Activated CD4-positive, alpha-beta T cell treated with anti-CD3 and anti-CD28 coated beads, Interleukin-2, amount 10 ng/mL, durations not matched to agents 24 days and 14 days (primary cell): ENCODE data around the gene RELT. TPM values are rescaled to one million over a fixed set of nuclear protein-coding genes. Genes with fewer than 3 reads are reported as not detected.
A peak's percentile ranks its signal among the peaks of the same experiment; 100 is the strongest.

Source experiments
- DNase-seq: peaks from one replicate; pipeline ENCODE4 v3.0.0; 2022
- H3K27ac Mint-ChIP-seq: one replicate; pipeline ENCODE4 v1.8.0; 2022; ENCODE audit warnings: mild to moderate bottlenecking, mixed read lengths
- H3K27me3 Mint-ChIP-seq: one replicate; pipeline ENCODE4 v1.8.0; 2022; ENCODE audit warnings: mixed read lengths
- H3K36me3 Mint-ChIP-seq: one replicate; pipeline ENCODE4 v1.8.0; 2022; ENCODE audit warnings: low read depth, mild to moderate bottlenecking, mixed read lengths
- H3K4me1 Mint-ChIP-seq: one replicate; pipeline ENCODE4 v1.8.0; 2021; ENCODE audit warnings: mixed read lengths
- H3K4me3 Mint-ChIP-seq: one replicate; pipeline ENCODE4 v1.8.0; 2022; ENCODE audit warnings: mild to moderate bottlenecking, moderate library complexity, mixed read lengths
- H3K9me3 Mint-ChIP-seq: one replicate; pipeline ENCODE4 v1.8.0; 2021; ENCODE audit warnings: mixed read lengths
- intact Hi-C: fragments of 100-400 bp; cut with micrococcal nuclease; formaldehyde crosslinking; loops from one replicate; pipeline ENCODE4 v1.15.1; 2023
- total RNA-seq: library from RNA; stranded (reverse); gene quantifications from 2 replicates; pipeline ENCODE4 v1.2.3, GENCODE V29; 2022

RELT gene
- total RNA-seq, 1 donor from 2014 or later: 35.0 TPM

DNA sequence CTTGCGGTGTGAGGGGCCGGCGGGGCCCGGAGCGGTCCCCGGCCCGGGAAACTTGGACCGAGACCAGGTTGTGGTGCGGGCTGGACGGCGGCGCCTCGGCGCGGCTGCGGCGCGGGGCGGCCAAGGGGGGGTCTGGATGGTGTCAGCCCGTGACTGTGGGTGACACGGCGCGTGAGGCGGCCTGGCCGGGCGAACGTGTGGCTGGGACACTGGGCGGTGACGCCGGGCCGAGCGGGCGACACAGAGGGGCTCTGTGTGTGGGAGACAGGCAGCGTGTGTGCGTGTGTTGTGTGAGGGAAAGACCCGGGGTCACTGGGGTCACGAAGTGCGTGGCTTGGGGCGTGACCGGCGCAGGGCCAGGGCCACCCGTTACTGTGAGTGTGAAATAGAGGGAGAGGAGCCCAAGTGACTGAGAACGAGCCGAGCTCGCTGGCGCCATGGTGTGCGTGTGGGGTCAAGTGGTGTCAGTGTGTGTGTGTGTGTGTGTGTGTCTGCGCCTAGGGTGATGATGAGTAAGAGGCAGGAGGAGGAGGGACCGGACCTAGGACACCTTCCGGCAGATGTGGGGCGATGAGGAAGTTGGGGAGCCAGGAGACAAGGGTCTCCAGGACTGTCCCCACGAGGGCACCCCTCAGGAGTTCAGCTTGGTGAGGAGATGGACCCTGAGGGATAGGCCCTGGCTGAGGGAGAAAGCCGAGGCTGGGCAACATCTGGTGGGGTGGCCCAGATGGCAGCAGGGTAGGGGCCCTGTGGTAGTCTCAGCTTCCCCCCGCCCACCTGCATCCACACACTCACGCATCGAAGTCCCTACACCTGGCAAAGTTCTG lies 817 bp downstream of the RELT start:
- Mint-ChIP-seq H3K27ac (peak overlapping the region; percentile 95), H3K9me3 (no peaks in the 10 kb centered on the region), H3K4me3 (peak overlapping the region; percentile 94), H3K36me3 (peaks cover 12% of the 10 kb centered on the region), H3K4me1 (peaks cover 35% of the 10 kb centered on the region), H3K27me3 (no peaks in the 10 kb centered on the region)
- intact Hi-C loops: loop anchor here (1.0 to 5.0 kb wide), 4 partner anchors 26 to 606 kb away; partner anchors contain the start of genes ARHGEF17, FAM168A and UCP2
- DNase-seq: peak; percentile 89

DNA sequence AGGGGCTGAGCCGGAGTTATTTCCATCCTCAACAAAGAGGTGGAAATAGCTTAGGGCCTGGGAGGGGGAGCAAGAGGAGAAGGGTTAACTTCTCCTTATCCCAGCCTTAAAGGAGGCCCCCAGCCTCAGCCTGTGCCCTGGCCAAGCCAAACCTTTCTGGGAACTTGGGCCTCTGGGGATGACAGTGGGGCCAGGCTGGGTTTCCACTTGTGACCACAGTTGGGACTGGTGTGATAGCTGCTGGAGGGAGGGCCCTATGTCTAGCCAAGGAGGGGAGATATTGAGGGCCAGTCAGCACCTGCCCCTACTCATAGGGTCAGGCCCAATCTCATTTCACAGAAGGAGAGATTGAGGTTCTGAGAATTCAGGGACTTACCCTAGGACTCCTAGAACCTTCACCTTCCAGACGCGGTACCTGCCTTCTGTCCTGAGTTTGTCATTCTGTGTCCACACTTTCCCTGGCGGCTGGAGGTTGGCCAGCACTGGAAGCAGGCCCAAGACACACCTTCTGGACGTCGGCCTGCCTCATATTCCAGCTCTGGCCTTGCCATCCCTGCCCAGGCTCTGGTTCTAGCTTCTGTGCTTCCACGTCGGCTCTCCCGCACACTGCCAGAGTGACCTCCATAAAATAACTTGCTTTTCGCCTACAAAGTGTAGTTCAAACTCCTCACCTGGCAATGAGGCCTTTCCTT lies 3.1 kb downstream of the RELT start:
- peaks cover 12% of the 10 kb centered on the region for H3K36me3 Mint-ChIP-seq
- no peak overlapping the region for H3K4me3 Mint-ChIP-seq
- no peak overlapping the region for H3K27ac Mint-ChIP-seq
- no peak for DNase-seq
- peaks cover 53% of the 10 kb centered on the region for H3K4me1 Mint-ChIP-seq
- H3K27me3 Mint-ChIP-seq: no peaks in the 10 kb centered on the region
- intact Hi-C loops: loop anchor here (5.0 kb wide), 1 partner anchor 72 kb away; the partner anchor contains the start of gene ARHGEF17
- H3K9me3 Mint-ChIP-seq: no peaks in the 10 kb centered on the region

DNA sequence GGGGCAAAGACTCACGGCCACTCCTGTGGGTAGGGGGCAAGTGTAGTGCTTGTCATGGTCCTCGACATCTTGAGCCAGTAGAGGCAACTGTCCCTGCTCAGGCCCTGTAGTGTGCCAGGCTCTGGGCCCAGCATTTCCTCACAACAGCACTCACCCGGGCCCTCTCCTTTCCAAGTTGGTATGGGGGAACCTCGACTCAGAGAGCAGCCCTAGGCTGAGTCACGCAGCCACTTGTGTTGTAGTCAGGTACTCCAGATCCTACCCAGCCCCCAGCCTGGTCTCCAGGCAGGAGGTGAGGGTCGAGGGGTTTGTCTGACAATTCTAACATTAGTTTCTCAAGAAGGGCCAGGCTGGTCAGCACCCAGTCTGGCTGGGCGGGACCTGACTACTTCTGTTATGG lies 4.1 kb downstream of the RELT start:
- intact Hi-C loops: no loop called here
- no peak overlapping the region for H3K27ac Mint-ChIP-seq
- peaks cover 62% of the 10 kb centered on the region for H3K4me1 Mint-ChIP-seq
- H3K4me3 Mint-ChIP-seq: no peak overlapping the region
- H3K9me3 Mint-ChIP-seq: no peaks in the 10 kb centered on the region
- no peaks in the 10 kb centered on the region for H3K27me3 Mint-ChIP-seq
- no peak for DNase-seq
- peaks cover 16% of the 10 kb centered on the region for H3K36me3 Mint-ChIP-seq

DNA sequence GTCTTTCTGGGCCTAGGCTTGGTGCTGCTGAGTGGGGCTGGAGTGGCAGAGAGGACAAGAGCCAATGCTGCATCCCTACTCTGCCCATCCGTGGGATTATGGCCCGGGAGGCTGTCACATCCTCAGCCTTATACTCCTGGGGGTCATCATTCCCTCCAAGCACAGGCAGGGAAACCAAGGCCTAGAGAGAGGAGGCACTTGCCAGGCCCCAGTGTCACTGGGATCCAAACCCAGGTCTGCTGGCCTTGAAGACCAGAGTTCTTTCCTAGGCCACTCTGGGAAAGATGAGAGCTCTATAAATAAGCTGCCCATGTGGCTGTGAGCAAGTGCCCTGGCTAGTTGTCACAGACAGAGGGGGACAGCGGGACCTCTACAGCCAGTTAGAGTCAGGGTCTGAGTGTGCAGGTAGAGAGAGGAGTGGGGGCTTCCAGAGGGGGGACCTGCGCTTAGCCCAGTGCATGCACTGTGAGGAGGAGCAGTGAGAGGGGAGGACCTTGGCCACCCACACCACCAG lies 4.8 kb downstream of the RELT start:
- H3K27ac Mint-ChIP-seq: peak overlapping the region; percentile 37
- intact Hi-C loops: no loop called here
- no peak for DNase-seq
- no peaks in the 10 kb centered on the region for H3K27me3 Mint-ChIP-seq
- H3K9me3 Mint-ChIP-seq: no peaks in the 10 kb centered on the region
- H3K4me3 Mint-ChIP-seq: no peak overlapping the region
- H3K36me3 Mint-ChIP-seq: peaks cover 16% of the 10 kb centered on the region
- peaks cover 62% of the 10 kb centered on the region for H3K4me1 Mint-ChIP-seq

DNA sequence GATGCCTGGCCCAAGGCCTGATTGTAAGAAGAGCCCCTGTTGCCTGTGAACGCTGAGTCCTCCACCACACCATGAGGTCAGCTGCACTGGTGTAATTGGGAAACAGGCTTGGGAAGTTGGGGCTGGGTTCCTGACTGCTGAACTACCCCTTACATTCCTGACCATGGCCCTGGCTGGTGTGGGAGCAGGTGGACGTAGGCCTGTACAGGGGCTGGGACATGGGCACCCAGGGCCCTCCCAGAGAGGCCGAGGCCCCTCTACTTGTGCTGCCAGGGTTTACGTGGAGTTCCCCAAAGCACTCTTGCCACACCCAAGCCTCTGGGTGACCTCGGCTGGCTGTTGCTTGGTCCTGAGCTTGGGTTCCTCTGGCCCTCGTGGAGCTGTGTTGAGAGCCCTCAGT lies 5.4 kb downstream of the RELT start:
- Mint-ChIP-seq H3K4me3 (no peak overlapping the region), H3K4me1 (peaks cover 68% of the 10 kb centered on the region), H3K27me3 (no peaks in the 10 kb centered on the region), H3K9me3 (no peaks in the 10 kb centered on the region), H3K36me3 (peaks cover 16% of the 10 kb centered on the region), H3K27ac (no peak overlapping the region)
- no peak for DNase-seq
- intact Hi-C loops: no loop called here

DNA sequence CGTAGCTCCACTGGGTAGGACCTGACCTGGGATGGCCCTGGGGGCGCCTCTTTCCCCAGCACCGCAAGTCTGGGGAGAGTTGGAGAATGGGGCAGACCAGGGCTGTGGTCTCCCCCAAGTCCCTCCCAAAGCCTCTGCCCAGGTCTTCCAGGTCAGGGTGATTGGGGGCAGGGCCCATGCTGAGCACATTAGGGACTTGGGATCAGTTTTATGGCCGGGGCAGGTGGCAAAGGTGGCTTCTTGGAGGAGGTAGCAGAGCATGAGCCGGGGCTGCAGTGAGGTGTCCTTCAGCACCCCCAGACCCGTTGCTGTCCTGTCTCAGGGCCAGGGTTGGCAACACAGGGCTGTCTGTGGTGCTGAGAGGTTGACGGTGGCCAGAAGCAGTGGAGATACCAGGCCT lies 6.0 kb downstream of the RELT start:
- Mint-ChIP-seq H3K27ac (no peak overlapping the region), H3K4me1 (peaks cover 67% of the 10 kb centered on the region), H3K4me3 (no peak overlapping the region), H3K27me3 (no peaks in the 10 kb centered on the region), H3K36me3 (peaks cover 12% of the 10 kb centered on the region), H3K9me3 (no peaks in the 10 kb centered on the region)
- DNase-seq: no peak
- intact Hi-C loops: no loop called here

DNA sequence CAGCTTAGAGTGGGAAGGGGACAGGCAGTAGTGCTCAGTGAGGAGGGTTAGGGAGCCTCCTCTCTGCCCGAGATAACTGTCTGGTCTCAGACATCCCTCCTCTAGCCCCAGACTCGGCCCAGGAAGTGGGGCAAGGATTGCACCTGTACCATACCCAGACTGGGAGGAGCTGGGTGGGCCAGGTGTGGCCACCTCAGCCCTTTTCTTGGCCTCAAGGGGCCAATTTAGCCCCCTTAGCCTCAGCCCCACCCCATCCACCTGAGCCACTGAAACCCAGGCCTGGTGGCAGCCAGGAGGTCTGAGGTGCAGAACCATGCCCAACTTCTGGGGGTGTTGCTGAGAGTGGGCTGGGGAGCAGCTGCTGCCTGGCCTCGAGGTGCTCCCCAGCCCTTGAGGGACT lies 6.5 kb downstream of the RELT start:
- H3K27me3 Mint-ChIP-seq: no peaks in the 10 kb centered on the region
- peaks cover 11% of the 10 kb centered on the region for H3K36me3 Mint-ChIP-seq
- no peaks in the 10 kb centered on the region for H3K9me3 Mint-ChIP-seq
- peak overlapping the region; percentile 25 for H3K27ac Mint-ChIP-seq
- intact Hi-C loops: no loop called here
- H3K4me3 Mint-ChIP-seq: no peak overlapping the region
- DNase-seq: no peak
- peaks cover 65% of the 10 kb centered on the region for H3K4me1 Mint-ChIP-seq

DNA sequence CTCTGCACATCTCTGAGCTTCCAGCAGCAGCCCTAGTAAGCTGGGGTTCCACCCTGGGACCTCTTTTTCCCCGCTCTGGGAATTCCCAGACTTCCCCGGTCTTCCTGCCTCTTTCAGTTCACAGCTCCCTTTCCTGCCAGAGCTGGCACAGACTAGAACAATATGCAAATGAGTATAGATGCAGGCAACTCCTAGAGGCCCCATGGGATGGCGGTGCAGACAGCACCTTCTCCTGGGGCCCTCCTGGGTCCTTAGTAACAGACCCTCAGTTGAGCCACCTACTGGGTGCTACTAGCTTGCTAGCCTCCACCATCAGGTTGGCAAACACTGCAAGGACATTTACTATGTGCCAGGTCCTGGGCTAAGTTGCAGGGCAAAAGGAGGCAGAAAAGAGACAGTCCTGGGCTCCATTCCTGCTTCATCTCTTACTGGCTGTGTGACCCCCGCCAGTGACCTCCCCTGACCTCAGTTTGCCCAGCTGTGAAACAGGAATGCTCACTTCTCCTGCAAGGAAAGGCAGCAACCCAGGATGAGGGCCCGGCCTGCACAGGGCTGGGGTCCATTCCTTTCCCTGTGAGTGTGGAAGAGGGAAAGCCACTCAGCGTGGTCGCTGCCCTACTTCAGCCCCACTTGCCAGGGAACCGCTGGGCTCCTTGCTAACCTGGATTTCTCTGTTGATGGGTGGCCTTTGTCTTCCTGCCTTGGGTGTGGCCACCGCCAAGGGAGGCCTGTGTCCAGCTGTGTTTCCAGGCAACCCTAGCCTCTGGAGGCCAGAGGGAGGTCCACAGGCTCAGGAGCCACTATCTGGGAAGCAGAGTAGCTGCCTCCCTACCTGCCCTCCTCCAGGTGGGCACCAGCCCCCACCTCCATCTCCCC lies 7.3 kb downstream of the RELT start:
- peaks cover 9% of the 10 kb centered on the region for H3K36me3 Mint-ChIP-seq
- H3K4me3 Mint-ChIP-seq: peak overlapping the region; percentile 59
- H3K27me3 Mint-ChIP-seq: no peaks in the 10 kb centered on the region
- DNase-seq: no peak
- no peaks in the 10 kb centered on the region for H3K9me3 Mint-ChIP-seq
- peak overlapping the region; percentile 75 for H3K27ac Mint-ChIP-seq
- intact Hi-C loops: no loop called here
- peaks cover 58% of the 10 kb centered on the region for H3K4me1 Mint-ChIP-seq

DNA sequence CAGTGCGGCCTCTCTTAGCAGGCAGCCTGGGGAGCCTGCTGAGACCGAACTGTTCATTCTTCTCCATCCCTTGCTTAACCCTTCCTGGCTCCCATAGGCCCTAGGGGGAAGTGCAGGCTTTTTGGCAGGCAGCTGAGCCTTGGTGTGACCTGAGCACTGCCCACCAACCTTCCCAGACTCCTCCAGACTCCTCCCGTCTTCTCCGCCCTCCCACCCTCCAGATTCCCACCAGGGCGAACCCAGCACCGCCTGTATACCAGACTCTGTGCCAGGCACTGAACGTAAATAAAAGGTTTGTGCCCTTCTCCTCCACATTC lies 7.9 kb downstream of the RELT start:
- intact Hi-C loops: no loop called here
- Mint-ChIP-seq H3K27ac (peak overlapping the region; percentile 75), H3K36me3 (peaks cover 6% of the 10 kb centered on the region), H3K4me1 (peaks cover 57% of the 10 kb centered on the region), H3K9me3 (no peaks in the 10 kb centered on the region), H3K4me3 (peak overlapping the region; percentile 59), H3K27me3 (no peaks in the 10 kb centered on the region)
- no peak for DNase-seq

DNA sequence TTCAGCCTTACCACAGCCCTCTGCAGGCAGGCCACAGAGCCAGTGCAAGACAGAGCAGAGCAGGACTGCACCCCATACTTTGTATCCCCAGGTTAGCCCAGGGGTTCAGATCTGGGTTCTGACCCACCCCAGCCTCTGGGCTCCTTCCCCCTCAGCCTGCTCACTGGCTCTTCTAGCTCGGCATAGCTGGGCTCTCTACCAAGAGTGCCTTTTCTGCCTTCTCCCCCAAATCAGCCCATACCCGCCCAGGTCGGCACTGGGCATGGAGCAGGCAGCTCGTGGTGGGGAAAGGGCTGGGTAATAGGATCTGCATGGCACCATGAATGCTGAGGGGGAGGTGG lies 8.3 kb downstream of the RELT start:
- H3K36me3 Mint-ChIP-seq: peaks cover 6% of the 10 kb centered on the region
- DNase-seq: no peak
- intact Hi-C loops: no loop called here
- peak overlapping the region; percentile 75 for H3K27ac Mint-ChIP-seq
- peak overlapping the region; percentile 59 for H3K4me3 Mint-ChIP-seq
- H3K27me3 Mint-ChIP-seq: no peaks in the 10 kb centered on the region
- peaks cover 58% of the 10 kb centered on the region for H3K4me1 Mint-ChIP-seq
- no peaks in the 10 kb centered on the region for H3K9me3 Mint-ChIP-seq

DNA sequence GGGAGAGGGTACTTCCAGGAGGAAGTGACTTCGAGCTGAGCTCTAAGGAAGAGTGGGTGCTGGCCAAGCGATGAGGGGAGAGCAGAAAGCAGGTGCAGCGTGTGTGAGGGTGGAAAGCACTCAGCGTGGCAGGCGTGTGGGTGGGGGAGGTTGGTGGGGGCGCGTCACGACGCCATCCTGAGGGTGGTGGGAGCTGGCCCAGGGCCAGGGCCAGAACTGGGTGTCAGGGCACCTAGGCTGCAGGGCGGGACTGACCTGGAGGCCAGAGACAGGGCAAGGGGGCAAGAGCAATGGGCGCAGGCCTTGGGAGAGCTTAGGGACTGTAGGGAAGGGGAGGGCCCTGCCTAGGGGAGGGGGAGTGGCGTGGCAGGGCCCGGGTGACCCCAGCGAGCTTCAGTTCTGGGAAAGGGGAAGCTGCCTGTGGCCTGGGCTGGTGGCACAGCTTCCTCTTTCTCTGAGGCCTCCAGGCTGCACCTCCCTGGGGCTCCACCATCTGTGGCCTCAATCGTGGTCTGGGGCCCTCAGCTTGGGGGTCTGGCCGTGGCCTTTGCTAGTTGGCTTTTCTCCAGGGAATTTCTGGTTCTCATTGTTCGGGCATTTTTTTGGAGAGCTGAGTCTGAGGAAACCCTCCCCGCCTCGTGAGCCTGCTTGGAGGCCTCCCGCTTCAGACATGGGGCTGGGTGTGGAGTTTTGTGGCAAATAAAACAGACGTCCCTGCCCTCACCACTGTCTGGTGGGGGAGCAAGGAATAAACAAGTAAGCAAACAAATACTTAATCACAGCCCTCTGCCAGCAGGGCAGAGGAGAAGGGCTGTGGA lies 8.9 kb downstream of the RELT start:
- Mint-ChIP-seq H3K4me3 (peak overlapping the region; percentile 59), H3K4me1 (peaks cover 61% of the 10 kb centered on the region), H3K36me3 (peaks cover 7% of the 10 kb centered on the region), H3K27ac (peak overlapping the region; percentile 75), H3K9me3 (no peaks in the 10 kb centered on the region), H3K27me3 (no peaks in the 10 kb centered on the region)
- DNase-seq: peak; percentile 75
- intact Hi-C loops: no loop called here

DNA sequence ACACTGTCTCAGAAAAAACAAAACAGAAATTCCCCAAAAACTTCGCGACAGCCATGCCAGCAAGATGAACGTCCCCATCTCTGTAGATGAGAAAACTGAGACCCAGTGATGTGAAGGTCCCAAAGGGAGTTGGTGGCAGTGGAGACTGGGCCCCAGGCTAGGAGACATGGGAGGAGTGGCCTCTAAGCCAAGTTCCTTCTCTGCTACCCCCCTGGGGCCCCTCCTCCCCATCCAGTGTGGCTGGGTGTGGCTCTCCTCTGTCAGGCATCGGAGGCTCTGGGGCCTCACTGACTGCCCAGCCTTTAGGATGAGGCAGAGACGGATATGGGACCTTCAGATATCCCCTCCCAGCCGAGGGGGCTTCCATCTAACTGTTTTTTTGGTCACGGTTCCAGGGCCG lies 9.8 kb downstream of the RELT start:
- Mint-ChIP-seq H3K4me1 (peaks cover 56% of the 10 kb centered on the region), H3K4me3 (peak overlapping the region; percentile 59), H3K27ac (peak overlapping the region; percentile 75), H3K27me3 (no peaks in the 10 kb centered on the region), H3K36me3 (peaks cover 7% of the 10 kb centered on the region), H3K9me3 (no peaks in the 10 kb centered on the region)
- intact Hi-C loops: no loop called here
- no peak for DNase-seq

DNA sequence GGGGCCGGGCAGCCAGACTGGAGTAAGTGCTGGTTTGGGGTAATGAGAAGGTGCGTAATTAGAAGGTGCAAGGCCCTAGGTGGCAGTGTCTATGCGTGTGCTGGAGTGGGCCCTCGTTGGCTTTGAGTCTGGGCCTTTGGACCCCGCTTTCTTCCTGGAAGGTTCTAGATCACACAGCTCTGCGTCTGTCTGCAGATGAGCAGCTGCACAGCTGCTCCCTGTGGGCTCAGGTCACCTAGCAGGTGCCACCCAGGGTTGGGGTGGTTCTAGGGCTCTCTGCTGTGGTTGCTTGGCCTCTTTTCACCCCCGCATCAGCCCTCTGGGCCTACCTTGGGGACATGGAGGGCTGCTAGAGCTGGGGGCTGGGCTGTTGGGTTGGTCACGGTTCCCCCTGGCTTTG lies 10.3 kb downstream of the RELT start:
- no peak for DNase-seq
- Mint-ChIP-seq H3K4me1 (peaks cover 53% of the 10 kb centered on the region), H3K9me3 (no peaks in the 10 kb centered on the region), H3K4me3 (no peak overlapping the region), H3K27me3 (no peaks in the 10 kb centered on the region), H3K27ac (peak overlapping the region; percentile 62), H3K36me3 (peaks cover 7% of the 10 kb centered on the region)
- intact Hi-C loops: no loop called here
